Hematopoietic multipotent progenitor cell (in vitro differentiated cells): ENCODE data around the gene TPD52L1. TPM values are rescaled to one million over a fixed set of nuclear protein-coding genes. Genes with fewer than 3 reads are reported as not detected.
"Not testable (repeated sequence)": the region's sequence is repeated elsewhere in the genome, so short reads cannot be mapped to it uniquely, and the experiment has no call there.

ENCODE experiments used
- DNase-seq, 3 donors: peaks; one replicate each; pipeline ENCODE4 v3.0.0-alpha.2; 2011 to 2015; ENCODE audit warnings: low read depth in 2 of 3, low spot score in 2 of 3
- total RNA-seq: library from RNA; depleted of rRNA; stranded (reverse); fragments of >200 nt; gene quantifications from one replicate; pipeline ENCODE4 v1.2.3, GENCODE V29; 2012

The TPD52L1 gene, protein sequence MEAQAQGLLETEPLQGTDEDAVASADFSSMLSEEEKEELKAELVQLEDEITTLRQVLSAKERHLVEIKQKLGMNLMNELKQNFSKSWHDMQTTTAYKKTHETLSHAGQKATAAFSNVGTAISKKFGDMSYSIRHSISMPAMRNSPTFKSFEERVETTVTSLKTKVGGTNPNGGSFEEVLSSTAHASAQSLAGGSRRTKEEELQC
- 1.1 TPM for total RNA-seq

DNA sequence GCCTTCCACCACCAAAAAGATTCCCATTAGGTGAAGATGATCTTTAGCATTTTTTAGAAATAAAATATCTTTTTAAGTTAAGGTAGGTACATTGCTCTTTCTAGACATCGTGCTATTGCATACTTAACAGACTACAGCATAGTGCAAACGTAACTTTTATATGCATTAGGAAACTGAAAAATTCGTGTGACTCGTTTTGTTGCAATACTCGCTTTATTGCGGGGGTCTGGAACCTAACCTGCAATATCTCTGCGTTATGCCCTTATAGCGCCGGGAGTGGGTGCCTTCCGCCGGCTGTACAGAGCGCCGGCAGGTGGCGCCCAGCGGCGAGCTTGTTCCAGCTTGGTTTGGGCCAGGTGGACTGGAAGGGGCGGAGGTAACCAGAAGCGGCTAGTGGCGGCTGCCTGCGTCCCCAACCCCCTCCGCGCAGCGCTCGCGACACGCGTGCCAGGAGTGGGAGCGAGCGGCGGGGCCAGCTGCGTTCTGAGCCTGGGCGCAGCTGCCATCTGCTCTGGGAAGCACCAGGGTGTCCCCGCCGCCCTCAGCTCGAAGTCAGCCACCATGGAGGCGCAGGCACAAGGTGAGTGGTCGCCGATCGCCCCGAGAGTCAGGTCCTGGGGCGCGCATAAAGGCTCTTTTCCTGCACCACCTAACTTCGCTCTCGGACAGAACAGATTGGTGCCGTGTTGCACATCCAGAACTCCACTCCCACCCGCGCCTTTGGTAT is at the start of gene TPD52L1:
TPD52L1 (plus strand) TSS at position 383 of the 727 bp plus-strand sequence; CDS start at position 562, 179 bp downstream.
- peak; percentile 18 to 74 (median 74) for DNase-seq

DNA sequence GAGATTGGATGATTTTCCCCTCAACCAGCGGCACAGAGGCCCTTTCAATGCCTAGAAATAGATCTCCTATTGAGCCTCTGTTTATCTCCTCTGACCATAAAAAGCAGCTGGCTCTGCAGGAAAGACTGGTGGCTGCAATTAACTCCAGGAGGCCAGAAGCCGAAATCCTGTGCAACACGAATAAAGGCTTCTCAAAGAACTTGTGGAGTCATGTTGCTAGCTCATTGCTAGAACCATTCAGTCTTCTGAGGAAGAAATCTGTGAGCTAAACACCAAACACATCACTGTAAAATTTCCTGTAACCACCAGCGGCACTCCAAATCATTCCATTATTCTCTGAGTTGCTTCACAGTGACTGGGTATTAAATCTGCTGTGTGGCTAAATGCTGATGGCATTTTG is 49.1 kb upstream of the TPD52L1 start:
- no peak for DNase-seq

DNA sequence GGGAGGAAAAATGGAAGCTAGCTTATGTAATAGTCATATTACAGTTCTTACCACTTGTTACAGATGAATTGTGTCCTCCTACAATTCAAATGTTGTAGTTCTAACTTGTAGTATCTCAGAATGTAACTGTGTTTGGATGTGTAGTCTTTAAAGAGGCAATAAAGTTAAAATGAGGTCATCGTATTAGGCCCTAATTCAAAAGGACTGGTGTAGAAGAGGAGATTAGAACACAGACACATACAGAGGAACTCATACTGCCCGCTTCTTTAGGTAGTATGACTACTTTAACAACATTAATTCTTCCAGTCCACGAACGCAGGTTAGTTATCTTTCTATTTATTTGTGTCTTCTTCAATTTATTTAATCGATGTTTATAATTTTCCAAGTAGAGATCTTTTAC is 46.5 kb upstream of the TPD52L1 start:
- no peak for DNase-seq

DNA sequence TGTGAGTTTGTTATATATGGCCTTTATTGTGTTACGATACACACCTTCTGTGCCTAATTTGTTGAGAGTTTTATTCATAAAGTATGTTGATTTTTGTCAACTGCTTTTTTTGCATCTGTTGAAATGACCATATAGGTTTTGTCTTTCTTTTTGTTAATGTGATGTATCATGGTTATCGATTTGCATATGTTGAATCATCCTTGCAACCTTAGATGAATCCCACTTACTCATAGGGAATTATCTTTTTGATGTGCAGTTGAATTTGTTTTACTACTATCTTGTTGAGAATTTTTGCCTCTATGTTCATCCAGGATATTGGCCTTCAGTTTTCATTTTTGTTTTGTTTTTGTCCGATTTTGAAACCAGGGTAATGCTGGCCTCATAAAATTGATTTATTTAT is 45.7 kb upstream of the TPD52L1 start:
- DNase-seq, result no peak

DNA sequence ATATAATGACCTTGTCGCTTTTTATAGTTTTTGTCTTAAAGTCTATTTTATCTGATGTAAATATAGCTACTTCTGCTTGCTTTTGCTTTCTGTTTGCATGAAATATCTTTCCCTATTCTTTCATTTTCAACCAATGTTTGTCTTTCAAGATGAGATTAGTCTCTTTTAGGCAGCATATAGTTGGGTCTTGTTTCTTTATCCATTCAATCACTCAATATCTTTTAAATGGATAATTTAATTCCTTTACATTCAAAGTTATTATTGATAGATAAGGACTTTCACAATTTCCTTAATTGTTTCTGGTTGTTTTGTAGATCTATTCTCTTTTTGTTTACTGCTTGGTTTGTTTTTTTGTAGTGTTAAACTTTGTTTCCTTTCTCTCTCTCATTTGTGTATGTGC is 43.5 kb upstream of the TPD52L1 start:
- DNase-seq, result no peak

DNA sequence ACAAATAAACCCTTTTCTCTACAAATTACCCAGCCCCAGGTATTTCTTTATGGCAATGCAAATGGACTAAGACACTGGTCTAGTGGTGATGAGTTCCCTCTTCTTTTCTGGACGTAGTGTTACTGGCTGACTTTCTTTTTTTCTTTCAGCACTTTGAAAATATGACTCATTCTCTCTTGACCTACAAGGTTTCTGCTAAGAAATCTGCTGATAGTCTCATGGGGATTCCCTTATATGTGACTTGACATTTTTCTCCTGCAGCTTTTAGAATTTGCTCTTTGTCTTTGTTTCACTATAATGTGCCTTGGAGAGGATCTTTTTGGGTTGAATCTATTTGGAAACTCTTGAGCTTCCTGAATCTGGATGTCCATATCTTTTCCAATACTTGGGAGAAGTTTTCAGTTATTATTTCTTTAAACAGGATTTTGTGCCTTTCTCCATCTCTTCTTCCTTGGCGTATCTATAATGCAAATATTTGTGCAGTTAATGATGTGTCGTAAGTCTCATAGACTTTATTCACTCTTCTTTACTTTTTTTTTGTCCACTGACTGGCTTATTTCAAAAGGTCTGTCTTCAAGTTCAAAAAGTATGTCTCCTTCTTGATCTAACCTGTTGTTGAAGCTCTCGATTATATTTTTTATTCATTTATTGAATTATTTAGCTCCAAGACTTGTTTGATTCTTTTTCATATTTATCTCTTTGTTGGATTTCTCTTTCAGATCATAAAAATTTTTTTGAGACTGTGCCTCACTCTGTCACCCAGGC is 42.2 kb upstream of the TPD52L1 start:
- DNase-seq, result peak in 1 of 3 donors; percentile 17

DNA sequence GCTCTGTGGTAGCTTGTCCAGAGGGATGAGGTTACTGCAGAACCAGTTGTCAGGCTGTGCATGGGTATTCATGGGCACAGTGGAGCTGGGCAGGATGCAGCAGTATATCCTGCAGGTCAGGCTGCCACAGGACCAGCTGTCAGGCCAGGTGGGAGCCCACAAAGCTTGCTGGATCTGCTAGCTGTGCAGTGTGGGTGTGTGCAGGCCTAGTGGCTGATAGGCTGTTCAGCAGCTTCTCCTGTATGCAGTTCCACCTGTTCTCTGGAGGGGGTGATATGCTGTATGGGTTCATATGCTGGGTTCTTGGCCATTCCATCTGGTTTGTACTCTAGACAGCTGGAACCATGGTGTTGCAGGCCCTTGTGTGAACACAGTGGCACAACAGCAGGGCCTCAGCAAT is 40.6 kb upstream of the TPD52L1 start:
- DNase-seq, result no peak

DNA sequence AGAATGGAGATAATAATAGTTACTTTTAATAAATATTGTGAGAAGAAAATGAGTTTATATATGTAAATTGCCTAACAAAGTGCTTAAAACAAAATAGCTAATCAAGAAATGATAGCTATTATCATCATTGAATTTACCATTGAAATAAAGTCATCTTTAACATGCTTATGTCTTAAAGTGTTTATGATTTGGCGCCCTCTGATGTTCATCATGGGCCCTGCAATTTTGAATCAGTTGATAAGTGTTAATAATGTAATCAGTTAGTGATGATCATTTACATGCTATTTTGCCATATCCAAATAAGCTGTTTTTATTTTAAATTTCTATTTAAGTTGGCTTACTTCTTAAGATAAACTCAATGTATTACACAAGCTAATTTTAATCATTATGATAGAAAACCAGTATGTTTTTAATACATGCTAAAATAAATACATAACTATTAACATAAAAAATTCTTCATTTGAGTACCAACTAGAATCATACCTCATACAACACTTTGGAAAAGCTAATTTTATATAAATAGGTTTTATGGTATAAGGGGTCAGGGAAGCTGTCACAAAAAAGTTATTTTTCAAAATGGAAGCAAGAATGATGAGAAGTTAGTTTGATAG is 39.2 kb upstream of the TPD52L1 start:
- DNase-seq, result peak; percentile 5 to 76 (median 30)

DNA sequence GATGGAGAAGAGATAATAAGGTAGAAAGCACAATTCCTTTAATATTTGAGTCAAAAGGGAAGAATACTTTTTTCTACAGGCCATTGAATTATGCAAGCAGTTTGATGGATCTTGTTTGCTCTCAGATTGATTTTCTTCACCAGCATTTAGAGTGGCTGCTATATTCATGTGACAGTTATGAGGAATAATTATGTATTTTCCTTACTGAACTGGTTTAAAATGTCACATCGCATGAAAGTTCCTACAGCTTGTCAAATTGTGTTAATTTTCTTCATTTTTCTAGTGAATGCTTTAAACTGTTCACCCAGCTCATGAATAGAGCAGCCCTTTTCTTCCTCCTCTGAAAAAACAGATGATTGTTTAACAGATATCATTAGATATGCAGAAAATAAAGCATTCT is 37.4 kb upstream of the TPD52L1 start:
- DNase-seq, result no peak

DNA sequence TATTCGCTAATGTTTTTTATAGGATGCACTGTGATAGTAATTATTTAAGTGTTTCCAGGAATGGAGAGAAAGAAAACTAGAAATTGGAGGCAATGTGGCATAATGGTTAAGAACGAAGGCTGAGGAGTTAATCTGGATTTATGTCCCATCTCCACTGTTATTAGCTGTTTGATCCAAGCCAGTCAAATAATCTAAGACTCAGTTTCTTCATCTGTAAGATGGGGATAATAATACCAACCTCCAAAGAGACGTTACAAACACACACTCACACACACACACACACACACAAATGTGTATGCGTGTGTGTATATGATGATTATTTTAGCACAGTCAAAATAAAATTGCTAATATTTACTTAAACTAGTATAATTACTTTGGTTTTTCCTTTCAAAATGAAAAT is 36.9 kb upstream of the TPD52L1 start:
- DNase-seq, result no peak

DNA sequence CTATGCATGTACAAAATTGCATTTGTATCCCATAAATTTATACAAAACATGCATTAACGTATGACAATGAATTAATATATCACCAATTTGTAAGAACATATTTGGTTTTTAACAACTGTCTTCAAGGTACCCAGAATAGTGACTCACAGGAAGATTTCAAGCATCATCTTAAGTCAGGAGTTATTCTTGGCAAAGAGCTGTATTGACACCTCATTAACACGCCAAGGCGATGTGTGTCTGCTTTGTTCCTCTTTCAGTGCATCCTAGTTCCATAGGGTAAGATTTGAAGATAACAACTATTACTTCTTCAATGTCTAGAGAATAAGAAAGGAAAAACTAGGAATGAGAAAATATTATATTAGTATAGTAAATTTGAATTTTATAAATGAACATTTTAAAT is 35.8 kb upstream of the TPD52L1 start:
- no peak for DNase-seq

DNA sequence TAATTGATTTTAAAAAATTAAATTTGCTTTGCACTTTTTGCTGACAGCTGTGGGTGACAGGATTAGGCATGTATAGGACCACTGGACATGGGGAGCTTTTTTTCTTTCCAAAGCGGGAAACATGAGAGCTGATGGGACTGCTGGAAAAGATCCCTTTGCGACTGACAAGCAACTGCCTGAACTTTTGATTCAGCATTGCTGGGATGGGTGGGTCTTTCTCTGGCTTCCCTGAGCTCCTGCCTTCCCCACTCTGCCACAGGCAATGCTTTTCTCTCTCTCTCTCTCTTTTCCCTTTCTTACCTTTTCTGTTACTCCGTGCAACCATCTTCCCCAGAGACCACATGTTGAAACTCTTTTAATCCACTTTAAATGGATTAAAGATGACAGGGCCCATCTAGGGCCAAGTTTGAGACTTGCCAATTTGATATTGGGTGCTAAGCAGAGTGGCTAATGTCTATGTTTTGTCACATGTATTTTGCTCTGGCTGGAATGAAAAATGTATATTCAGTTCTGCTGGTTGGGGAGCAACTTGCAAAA is 33.5 kb upstream of the TPD52L1 start:
- no peak for DNase-seq

DNA sequence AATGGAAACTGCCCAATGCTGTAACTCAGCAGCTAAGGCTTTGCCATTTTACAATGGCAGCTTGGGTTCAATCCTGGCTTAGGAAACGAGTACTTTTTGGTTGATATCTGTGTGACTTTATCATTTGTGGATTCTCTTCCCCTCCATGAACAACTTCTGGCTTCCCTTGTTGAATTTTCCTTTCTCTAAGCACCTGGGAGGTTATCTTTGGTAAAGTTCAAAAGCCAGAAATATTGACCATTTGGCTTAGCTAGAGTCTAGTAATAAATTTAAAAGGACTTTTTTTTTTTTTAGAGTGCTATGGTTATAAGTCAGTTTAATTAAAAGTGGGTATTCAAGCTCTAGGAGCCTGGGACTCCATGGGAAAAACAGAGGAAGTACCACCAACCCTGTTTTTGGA is 31.7 kb upstream of the TPD52L1 start:
- DNase-seq, result no peak

DNA sequence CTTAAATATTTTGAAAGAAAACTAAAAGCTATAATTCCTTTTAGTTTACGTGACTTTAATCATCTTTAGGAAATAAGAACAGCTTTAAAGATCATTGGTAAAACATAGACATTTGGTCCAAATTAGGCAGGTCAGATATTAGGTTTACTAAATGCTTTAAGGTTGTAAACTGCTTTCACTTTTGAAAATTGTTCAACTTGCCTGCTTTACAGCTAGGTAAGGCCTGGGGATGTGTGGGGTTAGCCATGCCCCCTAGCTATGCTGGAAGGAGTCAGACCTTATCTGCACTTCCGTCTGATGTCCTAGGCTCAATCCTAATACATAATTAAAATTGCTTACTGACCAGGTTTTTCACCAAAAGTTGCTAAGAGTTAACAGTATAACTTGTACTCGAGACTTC is 30.5 kb upstream of the TPD52L1 start:
- DNase-seq, result no peak

DNA sequence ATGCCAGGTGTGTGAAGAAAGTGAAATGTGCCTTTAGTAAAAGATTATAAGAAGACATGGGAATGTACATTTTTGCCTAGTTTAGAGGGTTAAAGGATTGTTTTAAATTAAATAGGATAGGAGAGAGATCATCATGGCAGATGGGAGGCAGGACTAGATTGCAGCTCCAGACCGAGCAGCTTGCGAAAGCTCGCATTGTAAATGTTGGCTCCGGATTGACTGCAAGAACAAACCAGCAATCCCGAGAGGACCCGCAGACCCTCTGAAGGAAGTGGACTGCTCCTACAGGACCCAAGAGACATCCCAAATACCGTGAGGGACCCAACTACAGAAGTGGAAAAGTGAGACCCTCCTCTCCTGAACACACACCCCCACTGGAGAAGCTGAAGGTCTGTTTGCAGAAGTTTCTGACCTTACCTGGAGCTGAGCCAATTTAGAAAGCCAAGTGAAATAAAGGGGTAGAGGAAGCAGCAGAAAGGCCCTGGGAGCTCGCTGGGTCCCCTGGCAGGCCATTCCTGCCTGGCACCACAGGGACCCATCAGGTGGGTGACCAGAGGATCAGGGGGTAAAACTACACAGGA is 30.0 kb upstream of the TPD52L1 start:
- peak in 1 of 3 donors; percentile 52 for DNase-seq

DNA sequence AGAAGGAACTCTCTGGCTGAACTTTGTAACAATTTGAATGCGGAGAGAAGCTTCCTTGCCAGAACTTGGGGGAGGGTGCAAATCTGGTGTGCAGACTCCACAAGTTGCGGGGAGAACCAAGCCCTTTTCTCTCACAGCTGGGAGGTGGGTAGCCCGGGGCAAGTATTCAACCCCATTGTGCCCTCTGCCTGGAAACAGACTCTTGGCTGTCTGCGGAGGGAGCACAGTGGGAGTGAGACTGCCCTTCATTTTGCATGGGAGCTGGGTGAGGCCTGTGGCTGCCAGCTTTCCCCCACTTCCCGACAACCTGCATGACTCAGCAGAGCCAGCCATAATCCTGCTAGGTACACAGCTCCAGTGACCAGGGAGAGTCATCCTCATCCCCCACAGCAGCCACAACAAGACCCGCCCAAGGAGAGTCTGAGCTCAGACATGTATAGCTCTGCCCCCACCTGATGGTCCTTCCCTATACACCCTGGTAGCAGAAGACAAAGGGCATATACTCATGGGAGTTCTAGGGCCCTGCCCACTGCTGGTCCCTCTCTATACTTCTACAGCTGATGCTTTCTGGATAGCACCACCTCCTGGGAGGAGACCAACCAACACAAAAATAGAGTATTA is 29.4 kb upstream of the TPD52L1 start:
- no peak for DNase-seq

DNA sequence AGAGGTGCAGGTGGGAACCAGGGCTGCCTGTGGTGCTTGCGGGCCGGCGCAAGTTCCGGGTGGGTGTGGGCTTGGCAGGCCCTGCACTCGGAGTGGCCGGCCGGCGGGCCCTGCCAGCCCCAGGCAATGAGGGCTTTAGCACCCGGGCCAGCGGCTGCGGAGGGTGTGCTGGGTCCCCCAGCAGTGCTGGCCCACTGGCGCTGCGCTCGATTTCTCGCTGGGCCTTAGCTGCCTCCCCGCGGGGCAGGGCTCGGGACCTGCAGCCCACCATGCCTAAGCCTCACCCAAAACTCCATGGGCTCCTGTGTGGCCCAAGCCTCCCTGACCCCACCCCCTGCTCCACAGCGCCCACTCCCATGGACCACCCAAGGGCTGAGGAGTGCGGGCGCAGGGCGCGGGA is 27.7 kb upstream of the TPD52L1 start:
- DNase-seq, result not testable (repeated sequence)

DNA sequence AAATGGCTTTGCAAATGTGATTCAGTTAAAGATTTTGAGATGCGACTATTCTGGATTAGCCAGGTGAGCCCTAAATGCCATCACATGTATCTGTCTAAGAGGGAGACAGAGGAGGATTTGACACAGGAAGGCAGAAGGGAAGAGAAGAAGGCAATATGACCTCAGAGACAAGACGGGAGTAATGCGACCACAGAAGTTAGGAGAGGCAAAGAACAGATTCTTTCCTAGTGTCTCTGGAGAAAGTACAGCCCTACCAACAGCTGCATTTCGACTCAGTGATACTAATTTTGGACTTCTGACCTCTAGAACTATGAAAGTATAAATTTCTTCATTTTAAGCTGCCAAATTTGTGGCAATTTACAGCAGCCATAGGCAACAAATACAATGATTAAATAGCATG is 24.2 kb upstream of the TPD52L1 start:
- DNase-seq, result no peak

DNA sequence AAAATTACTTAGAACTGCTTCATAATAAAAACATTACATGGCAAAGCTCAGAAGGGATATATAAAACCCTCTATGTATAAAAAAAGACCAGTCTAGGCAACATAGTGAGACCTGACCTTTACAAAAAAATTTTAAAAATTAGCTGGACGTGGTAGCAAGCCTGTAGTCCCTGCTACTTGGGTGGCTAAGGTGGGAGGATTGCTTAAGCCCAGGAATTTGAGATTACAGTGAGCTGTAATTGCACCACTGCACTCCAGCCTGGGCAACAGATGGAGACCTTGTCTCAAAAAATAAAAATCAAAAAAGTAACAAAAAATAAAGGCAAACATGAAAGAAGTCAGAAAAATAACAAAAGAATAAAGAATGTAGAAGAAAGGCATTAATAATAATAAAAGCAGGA is 21.5 kb upstream of the TPD52L1 start:
- DNase-seq, result no peak

DNA sequence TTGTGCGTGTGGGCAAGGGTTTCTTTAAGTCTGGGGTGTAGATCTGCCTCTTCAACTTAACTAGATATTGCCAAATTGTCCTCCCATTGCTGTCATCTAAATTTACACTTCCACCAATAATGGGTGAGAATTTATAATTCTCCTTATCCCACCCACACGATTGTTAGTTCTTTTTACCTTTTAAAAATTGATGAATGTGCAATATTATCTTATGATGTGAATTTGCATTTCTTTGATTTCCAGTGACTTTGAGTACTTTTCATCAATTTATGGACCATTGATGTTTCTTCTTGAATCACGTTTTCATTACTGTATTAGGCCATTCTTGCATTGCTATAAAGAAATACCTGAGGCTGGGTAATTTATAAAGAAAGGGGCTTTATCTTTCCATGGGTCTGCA is 17.2 kb upstream of the TPD52L1 start:
- no peak for DNase-seq
